ENCODE results near the gene IMPG2.

The IMPG2 gene

GRCh38 chr3:101200461-101200860 lies 119.9 kb downstream of the IMPG2 start:
- Histone ChIP-seq H3K9ac (ENCODE audit: low read length) (no peak overlapping the region), H3K9me3 (ENCODE audit: control insufficient read depth, low read depth, low read length) (no peaks in the 10 kb centered on the region), H3K4me1 (ENCODE audit: control insufficient read depth, low read depth, low read length) (peaks cover 4% of the 10 kb centered on the region), H3K36me3 (ENCODE audit: control insufficient read depth, low read depth, low read length) (no peaks in the 10 kb centered on the region), H3K4me3 (ENCODE audit: low read length) (no peak overlapping the region), H3K27ac (ENCODE audit: low read length) (no peak overlapping the region), H3K27me3 (ENCODE audit: control insufficient read depth, insufficient read depth, low read length) (no peaks in the 10 kb centered on the region)

- H3K9me3 ChIP-seq (ENCODE audit: control insufficient read depth, low read depth, low read length) = no peaks in the 10 kb centered on the region
- no peaks in the 10 kb centered on the region for H3K27me3 ChIP-seq (ENCODE audit: control insufficient read depth, insufficient read depth, low read length)
- no peak overlapping the region for H3K27ac ChIP-seq (ENCODE audit: low read length)
- H3K9ac ChIP-seq (ENCODE audit: low read length) = no peak overlapping the region
- H3K36me3 ChIP-seq (ENCODE audit: control insufficient read depth, low read depth, low read length) = no peaks in the 10 kb centered on the region
- no peak overlapping the region for H3K4me3 ChIP-seq (ENCODE audit: low read length)
- no peaks in the 10 kb centered on the region for H3K4me1 ChIP-seq (ENCODE audit: control insufficient read depth, low read depth, low read length)
Observed at GRCh38 chr3:101195951-101196713, 124.2 kb downstream of the IMPG2 start.

GRCh38 chr3:101194392-101194791 lies 126.0 kb downstream of the IMPG2 start:
- no peaks in the 10 kb centered on the region for H3K36me3 ChIP-seq (ENCODE audit: control insufficient read depth, low read depth, low read length)
- no peak overlapping the region for H3K27ac ChIP-seq (ENCODE audit: low read length)
- H3K4me1 ChIP-seq (ENCODE audit: control insufficient read depth, low read depth, low read length) = no peaks in the 10 kb centered on the region
- no peaks in the 10 kb centered on the region for H3K9me3 ChIP-seq (ENCODE audit: control insufficient read depth, low read depth, low read length)
- H3K27me3 ChIP-seq (ENCODE audit: control insufficient read depth, insufficient read depth, low read length) = no peaks in the 10 kb centered on the region
- H3K9ac ChIP-seq (ENCODE audit: low read length) = no peak overlapping the region
- no peak overlapping the region for H3K4me3 ChIP-seq (ENCODE audit: low read length)

GRCh38 chr3:101193957-101194356 lies 126.4 kb downstream of the IMPG2 start:
- Histone ChIP-seq H3K4me1 (ENCODE audit: control insufficient read depth, low read depth, low read length) (no peaks in the 10 kb centered on the region), H3K36me3 (ENCODE audit: control insufficient read depth, low read depth, low read length) (no peaks in the 10 kb centered on the region), H3K27me3 (ENCODE audit: control insufficient read depth, insufficient read depth, low read length) (no peaks in the 10 kb centered on the region), H3K27ac (ENCODE audit: low read length) (no peak overlapping the region), H3K9me3 (ENCODE audit: control insufficient read depth, low read depth, low read length) (no peaks in the 10 kb centered on the region), H3K9ac (ENCODE audit: low read length) (no peak overlapping the region), H3K4me3 (ENCODE audit: low read length) (no peak overlapping the region)

GRCh38 chr3:101189796-101190195 lies 130.6 kb downstream of the IMPG2 start:
- Histone ChIP-seq H3K4me1 (ENCODE audit: control insufficient read depth, low read depth, low read length) (no peaks in the 10 kb centered on the region), H3K27ac (ENCODE audit: low read length) (no peak overlapping the region), H3K4me3 (ENCODE audit: low read length) (no peak overlapping the region), H3K27me3 (ENCODE audit: control insufficient read depth, insufficient read depth, low read length) (no peaks in the 10 kb centered on the region), H3K36me3 (ENCODE audit: control insufficient read depth, low read depth, low read length) (no peaks in the 10 kb centered on the region), H3K9me3 (ENCODE audit: control insufficient read depth, low read depth, low read length) (no peaks in the 10 kb centered on the region), H3K9ac (ENCODE audit: low read length) (no peak overlapping the region)

GRCh38 chr3:101189176-101189575 lies 131.2 kb downstream of the IMPG2 start:
- Histone ChIP-seq H3K27me3 (ENCODE audit: control insufficient read depth, insufficient read depth, low read length) (no peaks in the 10 kb centered on the region), H3K27ac (ENCODE audit: low read length) (no peak overlapping the region), H3K9me3 (ENCODE audit: control insufficient read depth, low read depth, low read length) (no peaks in the 10 kb centered on the region), H3K9ac (ENCODE audit: low read length) (no peak overlapping the region), H3K4me1 (ENCODE audit: control insufficient read depth, low read depth, low read length) (no peaks in the 10 kb centered on the region), H3K4me3 (ENCODE audit: low read length) (no peak overlapping the region), H3K36me3 (ENCODE audit: control insufficient read depth, low read depth, low read length) (no peaks in the 10 kb centered on the region)

GRCh38 chr3:101185341-101185740 lies 135.0 kb downstream of the IMPG2 start:
- H3K27ac ChIP-seq (ENCODE audit: low read length) = no peak overlapping the region
- H3K9ac ChIP-seq (ENCODE audit: low read length) = no peak overlapping the region
- no peaks in the 10 kb centered on the region for H3K36me3 ChIP-seq (ENCODE audit: control insufficient read depth, low read depth, low read length)
- H3K9me3 ChIP-seq (ENCODE audit: control insufficient read depth, low read depth, low read length) = no peaks in the 10 kb centered on the region
- H3K4me1 ChIP-seq (ENCODE audit: control insufficient read depth, low read depth, low read length) = no peaks in the 10 kb centered on the region
- no peaks in the 10 kb centered on the region for H3K27me3 ChIP-seq (ENCODE audit: control insufficient read depth, insufficient read depth, low read length)
- H3K4me3 ChIP-seq (ENCODE audit: low read length) = no peak overlapping the region

GRCh38 chr3:101184111-101184510 lies 136.3 kb downstream of the IMPG2 start:
- no peak overlapping the region for H3K27ac ChIP-seq (ENCODE audit: low read length)
- no peaks in the 10 kb centered on the region for H3K27me3 ChIP-seq (ENCODE audit: control insufficient read depth, insufficient read depth, low read length)
- H3K9ac ChIP-seq (ENCODE audit: low read length) = no peak overlapping the region
- no peaks in the 10 kb centered on the region for H3K4me1 ChIP-seq (ENCODE audit: control insufficient read depth, low read depth, low read length)
- H3K9me3 ChIP-seq (ENCODE audit: control insufficient read depth, low read depth, low read length) = no peaks in the 10 kb centered on the region
- H3K4me3 ChIP-seq (ENCODE audit: low read length) = no peak overlapping the region
- H3K36me3 ChIP-seq (ENCODE audit: control insufficient read depth, low read depth, low read length) = no peaks in the 10 kb centered on the region

GRCh38 chr3:101183151-101183550 lies 137.2 kb downstream of the IMPG2 start:
- Histone ChIP-seq H3K36me3 (ENCODE audit: control insufficient read depth, low read depth, low read length) (no peaks in the 10 kb centered on the region), H3K4me3 (ENCODE audit: low read length) (no peak overlapping the region), H3K9me3 (ENCODE audit: control insufficient read depth, low read depth, low read length) (no peaks in the 10 kb centered on the region), H3K27me3 (ENCODE audit: control insufficient read depth, insufficient read depth, low read length) (no peaks in the 10 kb centered on the region), H3K4me1 (ENCODE audit: control insufficient read depth, low read depth, low read length) (no peaks in the 10 kb centered on the region), H3K27ac (ENCODE audit: low read length) (no peak overlapping the region), H3K9ac (ENCODE audit: low read length) (no peak overlapping the region)

- Histone ChIP-seq H3K36me3 (ENCODE audit: control insufficient read depth, low read depth, low read length) (no peaks in the 10 kb centered on the region), H3K9ac (ENCODE audit: low read length) (no peak overlapping the region), H3K9me3 (ENCODE audit: control insufficient read depth, low read depth, low read length) (no peaks in the 10 kb centered on the region), H3K4me1 (ENCODE audit: control insufficient read depth, low read depth, low read length) (no peaks in the 10 kb centered on the region), H3K27ac (ENCODE audit: low read length) (no peak overlapping the region), H3K27me3 (ENCODE audit: control insufficient read depth, insufficient read depth, low read length) (no peaks in the 10 kb centered on the region), H3K4me3 (ENCODE audit: low read length) (no peak overlapping the region)
Observed at GRCh38 chr3:101182734-101183133, 137.6 kb downstream of the IMPG2 start.

- Histone ChIP-seq H3K27me3 (ENCODE audit: control insufficient read depth, insufficient read depth, low read length) (no peaks in the 10 kb centered on the region), H3K9me3 (ENCODE audit: control insufficient read depth, low read depth, low read length) (no peaks in the 10 kb centered on the region), H3K4me1 (ENCODE audit: control insufficient read depth, low read depth, low read length) (no peaks in the 10 kb centered on the region), H3K4me3 (ENCODE audit: low read length) (no peak overlapping the region), H3K36me3 (ENCODE audit: control insufficient read depth, low read depth, low read length) (no peaks in the 10 kb centered on the region), H3K27ac (ENCODE audit: low read length) (no peak overlapping the region), H3K9ac (ENCODE audit: low read length) (no peak overlapping the region)
Observed at GRCh38 chr3:101181801-101182200, 138.6 kb downstream of the IMPG2 start.

GRCh38 chr3:101179637-101180036 lies 140.7 kb downstream of the IMPG2 start:
- H3K27ac ChIP-seq (ENCODE audit: low read length) = no peak overlapping the region

More at GRCh38 chr3:101179637-101180036, 140.7 kb downstream of the IMPG2 start:
- Histone ChIP-seq H3K27me3 (ENCODE audit: control insufficient read depth, insufficient read depth, low read length) (no peaks in the 10 kb centered on the region), H3K36me3 (ENCODE audit: control insufficient read depth, low read depth, low read length) (no peaks in the 10 kb centered on the region), H3K9ac (ENCODE audit: low read length) (no peak overlapping the region), H3K4me3 (ENCODE audit: low read length) (no peak overlapping the region), H3K9me3 (ENCODE audit: control insufficient read depth, low read depth, low read length) (no peaks in the 10 kb centered on the region), H3K4me1 (ENCODE audit: control insufficient read depth, low read depth, low read length) (no peaks in the 10 kb centered on the region)
